ENCODE measurements around the gene CPEB4.

CPEB4 gene

GRCh38 chr5:173964506-173964905 lies 76.4 kb downstream of the CPEB4 start:
- H3K4me3 ChIP-seq (ENCODE audit: insufficient read depth, low read length, poor library complexity, severe bottlenecking) = no peak overlapping the region
- no peak overlapping the region for H2AFZ ChIP-seq (ENCODE audit: low read depth, low read length, severe bottlenecking)
- H3K79me2 ChIP-seq (ENCODE audit: insufficient read depth, low read length) = no peaks in the 10 kb centered on the region
- no peak overlapping the region for H3K27ac ChIP-seq (ENCODE audit: low read depth, low read length)
- H3K9me2 ChIP-seq (replicated peaks; ENCODE audit: insufficient read depth, low read length) = no peaks in the 10 kb centered on the region
- no peak overlapping the region for H3K9ac ChIP-seq (ENCODE audit: low read length)
- peaks cover 19% of the 10 kb centered on the region for H3F3A ChIP-seq (ENCODE audit: insufficient read depth)
- no peak for TF ChIP-seq CTCF (IDR thresholded peaks at IDR 0.05; ENCODE audit: insufficient read depth, low read length, poor library complexity, severe bottlenecking)
- no peak for TF ChIP-seq EZH2phosphoT487 (conservative IDR thresholded peaks at IDR 0.05; ENCODE audit: low read length)
- no peaks in the 10 kb centered on the region for H3K27me3 ChIP-seq (ENCODE audit: low read length)
- no peaks in the 10 kb centered on the region for H3K9me3 ChIP-seq (ENCODE audit: insufficient read depth, low read length)
- H4K20me1 ChIP-seq (ENCODE audit: low read depth, low read length) = no peaks in the 10 kb centered on the region
- no peak overlapping the region for H3K4me2 ChIP-seq (ENCODE audit: low read depth, low read length, poor library complexity, severe bottlenecking)
- H3K36me3 ChIP-seq (ENCODE audit: low read length) = no peaks in the 10 kb centered on the region

GRCh38 chr5:173967241-173967640 lies 79.1 kb downstream of the CPEB4 start:
- no peak for TF ChIP-seq EZH2phosphoT487 (conservative IDR thresholded peaks at IDR 0.05; ENCODE audit: low read length)
- TF ChIP-seq CTCF (IDR thresholded peaks at IDR 0.05; ENCODE audit: insufficient read depth, low read length, poor library complexity, severe bottlenecking) = no peak
- Histone ChIP-seq H4K20me1 (ENCODE audit: low read depth, low read length) (no peaks in the 10 kb centered on the region), H3K36me3 (ENCODE audit: low read length) (no peaks in the 10 kb centered on the region), H3K9ac (ENCODE audit: low read length) (no peak overlapping the region), H3K4me3 (ENCODE audit: insufficient read depth, low read length, poor library complexity, severe bottlenecking) (no peak overlapping the region), H3K9me2 (replicated peaks; ENCODE audit: insufficient read depth, low read length) (no peaks in the 10 kb centered on the region), H3K9me3 (ENCODE audit: insufficient read depth, low read length) (no peaks in the 10 kb centered on the region), H3K27me3 (ENCODE audit: low read length) (no peaks in the 10 kb centered on the region), H3K4me2 (ENCODE audit: low read depth, low read length, poor library complexity, severe bottlenecking) (no peak overlapping the region), H3K79me2 (ENCODE audit: insufficient read depth, low read length) (no peaks in the 10 kb centered on the region), H3K27ac (ENCODE audit: low read depth, low read length) (no peak overlapping the region), H2AFZ (ENCODE audit: low read depth, low read length, severe bottlenecking) (no peak overlapping the region), H3F3A (ENCODE audit: insufficient read depth) (peaks cover 8% of the 10 kb centered on the region; the same call in 1 of the 2 replicates)

GRCh38 chr5:173968154-173968797 lies 80.1 kb downstream of the CPEB4 start:
- Histone ChIP-seq H3K4me2 (ENCODE audit: low read depth, low read length, poor library complexity, severe bottlenecking) (no peak overlapping the region), H3K9ac (ENCODE audit: low read length) (no peak overlapping the region), H3K4me3 (ENCODE audit: insufficient read depth, low read length, poor library complexity, severe bottlenecking) (no peak overlapping the region), H3K79me2 (ENCODE audit: insufficient read depth, low read length) (no peaks in the 10 kb centered on the region), H3K27me3 (ENCODE audit: low read length) (no peaks in the 10 kb centered on the region), H3F3A (ENCODE audit: insufficient read depth) (no peaks in the 10 kb centered on the region; the same call in 1 of the 2 replicates), H3K9me3 (ENCODE audit: insufficient read depth, low read length) (no peaks in the 10 kb centered on the region), H2AFZ (ENCODE audit: low read depth, low read length, severe bottlenecking) (no peak overlapping the region), H3K27ac (ENCODE audit: low read depth, low read length) (no peak overlapping the region), H3K36me3 (ENCODE audit: low read length) (no peaks in the 10 kb centered on the region), H3K9me2 (replicated peaks; ENCODE audit: insufficient read depth, low read length) (no peaks in the 10 kb centered on the region), H4K20me1 (ENCODE audit: low read depth, low read length) (no peaks in the 10 kb centered on the region)
- TF ChIP-seq EZH2phosphoT487 (conservative IDR thresholded peaks at IDR 0.05; ENCODE audit: low read length) (no peak), CTCF (IDR thresholded peaks at IDR 0.05; ENCODE audit: insufficient read depth, low read length, poor library complexity, severe bottlenecking) (no peak)

All from SU-DHL-6 (cell line).